BE2C (cell line): Measurements from ENCODE around the gene STK36.

Experiments
- DNase-seq: peaks from one replicate; pipeline ENCODE4 v3.0.0-alpha.2; 2020
- H3K27me3 ChIP-seq: fragments of 250-450 bp; sonication (Bioruptor Pico); 2 replicates; pipeline ENCODE4 v1.5.1; 2020; ENCODE audit warnings: mild to moderate bottlenecking
- H3K36me3 ChIP-seq: fragments of 250-450 bp; sonication (Bioruptor Pico); 2 replicates; pipeline ENCODE4 v1.5.1; 2020; ENCODE audit warnings: mild to moderate bottlenecking
- H3K4me1 ChIP-seq: fragments of 250-450 bp; sonication (Bioruptor Pico); 2 replicates; pipeline ENCODE4 v1.5.1; 2020
- H3K4me3 ChIP-seq: 2 replicates; pipeline ENCODE4 v1.5.1; 2011; ENCODE audit warnings: low read depth, low read length
- H3K9me3 ChIP-seq: fragments of 250-450 bp; sonication (Bioruptor Pico); 2 replicates; pipeline ENCODE4 v1.5.1; 2020
- CTCF ChIP-seq: IDR thresholded peaks from 2 replicates; pipeline ENCODE4 v1.5.1; 2012; ENCODE audit warnings: mild to moderate bottlenecking, low read depth, low read length

The STK36 gene

DNA sequence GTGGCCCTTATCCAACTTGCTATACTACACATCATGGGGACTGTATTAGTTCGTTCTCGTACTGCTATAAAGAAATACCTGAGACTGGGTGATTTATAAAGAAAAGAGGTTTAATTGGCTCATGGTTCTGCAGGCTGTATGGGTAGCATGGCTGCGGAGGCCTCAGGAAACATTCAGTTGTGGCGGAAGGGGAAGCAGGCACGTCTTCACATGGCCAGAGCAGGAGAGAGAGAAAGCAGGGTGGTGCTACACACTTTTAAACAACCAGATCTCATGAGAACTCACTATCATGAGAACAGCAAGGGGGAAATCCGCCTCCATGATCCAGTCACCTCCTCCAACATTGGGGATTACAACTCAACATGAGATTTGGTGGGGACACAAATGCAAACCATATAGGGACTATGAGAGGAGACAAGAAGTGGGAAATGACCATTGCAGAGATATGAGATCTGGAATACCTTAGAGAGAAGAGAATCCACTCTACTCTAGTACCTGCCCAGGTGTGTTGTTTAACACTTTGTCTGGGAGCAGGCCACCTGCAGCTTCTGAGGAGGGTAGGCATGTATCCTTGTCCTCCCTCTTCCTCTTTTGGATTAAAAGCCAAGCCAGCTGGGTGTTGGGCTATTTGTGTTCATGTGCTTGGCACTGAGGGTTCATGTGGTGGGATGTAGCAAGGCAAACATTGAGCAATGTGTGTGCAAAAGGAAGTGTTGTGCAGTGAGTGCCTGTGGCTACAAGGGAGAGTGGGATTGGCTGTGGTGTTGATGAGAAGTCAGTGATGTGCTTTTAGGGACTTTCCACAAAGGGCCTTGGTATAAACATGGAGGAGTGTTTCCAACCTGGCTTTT lies 61.5 kb downstream of the STK36 start:
- Histone ChIP-seq H3K4me1 (peaks cover 4% of the 10 kb centered on the region; the same call in 1 of the 2 replicates), H3K36me3 (peaks cover 7% of the 10 kb centered on the region), H3K9me3 (no peaks in the 10 kb centered on the region), H3K27me3 (no peaks in the 10 kb centered on the region), H3K4me3 (no peak overlapping the region)
- no peak for TF ChIP-seq CTCF
- no peak for DNase-seq

- Histone ChIP-seq H3K36me3 (peaks cover 16% of the 10 kb centered on the region), H3K4me3 (no peak overlapping the region), H3K9me3 (no peaks in the 10 kb centered on the region), H3K27me3 (no peaks in the 10 kb centered on the region), H3K4me1 (peaks cover 4% of the 10 kb centered on the region; the same call in 1 of the 2 replicates)
- TF ChIP-seq CTCF: no peak
- no peak for DNase-seq
Measured at GRCh38 chr2:218734190-218734975, 62.5 kb downstream of the STK36 start.

- Histone ChIP-seq H3K9me3 (no peaks in the 10 kb centered on the region), H3K36me3 (peaks cover 33% of the 10 kb centered on the region), H3K27me3 (no peaks in the 10 kb centered on the region), H3K4me3 (no peak overlapping the region), H3K4me1 (peaks cover 2% of the 10 kb centered on the region; the same call in 1 of the 2 replicates)
- no peak for TF ChIP-seq CTCF
- no peak for DNase-seq
Measured at GRCh38 chr2:218736531-218736930, 64.6 kb downstream of the STK36 start.

- H3K27me3 ChIP-seq: no peaks in the 10 kb centered on the region
- no peak for TF ChIP-seq CTCF
- H3K4me3 ChIP-seq: no peak overlapping the region
- H3K4me1 ChIP-seq: no peaks in the 10 kb centered on the region
- no peaks in the 10 kb centered on the region for H3K9me3 ChIP-seq
- DNase-seq: no peak
- H3K36me3 ChIP-seq: peaks cover 57% of the 10 kb centered on the region
Measured at GRCh38 chr2:218743068-218743467, 71.2 kb downstream of the STK36 start.

- no peaks in the 10 kb centered on the region for H3K4me1 ChIP-seq
- no peak for DNase-seq
- peaks cover 57% of the 10 kb centered on the region for H3K36me3 ChIP-seq
Measured at GRCh38 chr2:218744615-218745014, 72.7 kb downstream of the STK36 start.

More at GRCh38 chr2:218744615-218745014, 72.7 kb downstream of the STK36 start:
- TF ChIP-seq CTCF: no peak
- Histone ChIP-seq H3K4me3 (no peak overlapping the region), H3K9me3 (no peaks in the 10 kb centered on the region), H3K27me3 (no peaks in the 10 kb centered on the region)
